Heart right ventricle (tissue), 16 donors: ENCODE data around the gene UBE2J2. TPM values are rescaled to one million over a fixed set of nuclear protein-coding genes. Genes with fewer than 3 reads are reported as not detected.

Experiments
- ATAC-seq, 8 donors: fragments of 200-7000 bp; cut with Tn5 transposase; one replicate each; pipeline ENCODE4 v1.9.1; 2020; ENCODE audit warnings: mild to moderate bottlenecking in 8 of 8, moderate library complexity in 8 of 8, moderate number of reproducible peaks in 1 of 8
- DNase-seq, 2 donors: peaks; one replicate each; pipeline ENCODE4 v3.0.0-alpha.2; 2020
- H3K27ac ChIP-seq, 10 donors: fragments of 200-600 bp; sonication (generic) in 2 of 10; one replicate each; pipeline versions ENCODE4 v1.5.0 to v1.8.0; 2020 to 2022; ENCODE audit warnings: mild to moderate bottlenecking in 3 of 10
- H3K27me3 ChIP-seq, 7 donors: fragments of 200-600 bp; one replicate each; pipeline ENCODE4 v1.8.0; 2021 to 2022; ENCODE audit warnings: mild to moderate bottlenecking in 2 of 7
- H3K36me3 ChIP-seq, 9 donors: fragments of 200-600 bp; sonication (generic) in 1 of 9; one replicate each; pipeline versions ENCODE4 v1.5.0 to v1.8.0; 2020 to 2022; ENCODE audit warnings: mild to moderate bottlenecking in 2 of 9
- H3K4me1 ChIP-seq, 9 donors: fragments of 200-600 bp; sonication (generic) in 1 of 9; one replicate each; pipeline versions ENCODE4 v1.5.0 to v1.8.0; 2020 to 2022; ENCODE audit warnings: mild to moderate bottlenecking in 4 of 9
- H3K4me3 ChIP-seq, 10 donors: fragments of 200-600 bp; sonication (generic) in 2 of 10; one replicate each; pipeline versions ENCODE4 v1.5.0 to v1.8.0; 2020 to 2022; ENCODE audit warnings: mild to moderate bottlenecking in 7 of 10, moderate library complexity in 2 of 10
- H3K9me3 ChIP-seq, 11 donors: fragments of 200-600 bp in 10 of 11; sonication (generic) in 2 of 11; one replicate each; pipeline versions ENCODE4 v1.5.0 to v1.8.0; 2013 to 2022; ENCODE audit warnings: mild to moderate bottlenecking in 2 of 11, control low read depth in 1 of 11, moderate library complexity in 1 of 11
- CTCF ChIP-seq, 9 donors: fragments of 200-600 bp; sonication (generic) in 2 of 9; IDR thresholded peaks; one replicate each; pipeline versions ENCODE4 v1.5.0 to v1.8.0; 2021 to 2022; ENCODE audit warnings: antibody characterized with exemption in 9 of 9, mild to moderate bottlenecking in 5 of 9, moderate library complexity in 1 of 9
- WGBS, 2 donors: extraction: QIAGEN DNeasy Blood & Tissue Kit; methylation state at CpG; one replicate each; pipeline ENCODE4 v1.1.7; 2013; ENCODE audit warnings: inconsistent platforms in 1 of 2; 5-methylcytosine and 5-hydroxymethylcytosine counted together
- intact Hi-C, 10 donors: fragments of 100-400 bp; cut with DNase I; formaldehyde crosslinking; loops; one replicate each; pipeline versions ENCODE4 v1.11.1 to v1.14.2; 2022
- polyA plus RNA-seq, 2 donors: library from polyadenylated mRNA; stranded (reverse); fragments of 200-250 nt; gene quantifications; one replicate each; pipeline ENCODE4 v1.2.3, GENCODE V29; 2013
- total RNA-seq, 10 donors: library from RNA; stranded (reverse); fragmentation: NEBNext Ultra II Directional in 3 of 10; extraction: Animal tissue kit (Norgen Biotek cat#: 25700) in 3 of 10; gene quantifications; one replicate each; pipeline versions ENCODE4 v1.2.1 to v1.2.4, GENCODE V29; 2021 to 2023
- donor health status: Arrhythmogenic right ventricular cardiomyopathy.
- donor health status: ischemic (EF 13 %, LVEDD 7.1; RV severe dilation, severe dysfunction).
- donor health status: healthy with polysubstance abuse.
- donor health status: DM: no; HTN: yes; CAD: no.
- donor health status: DM: no; HTN: no; CAD: no.
- donor health status: ischemic (EF 25% LVEDD 6.9; RV normal size, moderate dysfunction).
- donor health status: ischemic (EF 25% LVEDD 5.7; RV mildly dilated, moderate dysfunction).
- donor health status: healthy.
- donor health status: DM: yes; HTN: yes; CAD: no.
- donor health status: Ischemic cardiomyopathy.
- donor health status: ischemic (EF 35%, LVEDD 5.7; RV mildly dilated, moderate dysfunction).
- donor health status: nonischemic (EF 11% LVEDD 7.7; RV severe dilation, severe dysfunction).
- donor health status: DM: yes; HTN: yes; CAD: no.
- donor health status: PGD.
- donor health status: ischemic (EF 29% LVEDD 5.4; RV normal size, mild dysfunction).
- donor health status: nonischemic (EF 23%, LVEDD 6.1; RV moderate dilation, normal function).

The UBE2J2 gene
- total and polyA plus RNA-seq, 12 donors, result 23.5 to 44.1 (median 30.5) TPM

DNA sequence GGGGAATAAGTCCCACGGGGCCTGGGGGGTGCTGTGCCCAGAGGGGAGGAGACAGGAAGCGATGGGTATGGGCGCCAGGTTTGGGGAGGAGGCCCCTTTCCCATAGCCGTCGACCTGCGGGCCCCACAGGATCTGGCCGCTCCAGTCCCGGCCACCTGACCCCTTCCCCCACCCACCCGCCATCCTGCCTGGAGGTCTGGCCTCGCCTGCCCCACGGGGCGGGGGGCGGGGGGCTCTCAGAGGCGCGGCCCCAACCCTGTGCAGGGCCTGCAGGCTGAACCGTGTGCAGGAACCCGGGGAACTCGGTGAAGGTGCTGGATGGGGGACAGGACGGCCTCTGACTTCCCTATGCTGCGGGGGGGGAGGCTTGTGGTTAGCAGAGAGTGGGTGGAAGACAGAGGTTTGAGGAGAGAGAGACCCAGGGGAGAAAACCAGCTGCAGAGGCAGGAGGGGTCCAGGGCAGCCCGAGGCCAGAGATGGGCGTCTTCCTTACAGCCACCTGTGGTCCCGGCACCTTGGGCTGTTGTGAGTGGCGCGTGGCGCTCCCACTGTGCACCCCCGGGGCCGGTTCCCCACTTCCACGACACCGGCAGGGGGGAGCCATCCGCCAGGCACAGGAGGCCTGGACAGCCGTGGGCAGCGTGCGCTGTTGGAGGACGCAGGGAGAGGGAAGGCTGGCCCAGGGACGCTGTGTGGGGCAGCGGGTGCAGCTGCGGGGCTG is 64.8 kb downstream of the UBE2J2 start:
- Histone ChIP-seq H3K9me3 (no peaks in the 10 kb centered on the region), H3K4me3 (peak overlapping the region in 1 of 10 donors; percentile 20), H3K27ac (peak overlapping the region in 1 of 10 donors; percentile 58), H3K27me3 (peaks cover 13 to 65% (median 28%) of the 10 kb centered on the region in 7 donors), H3K36me3 (peaks cover 0 to 3% (median 0%) of the 10 kb centered on the region in 9 donors), H3K4me1 (peaks cover 2 to 50% (median 39%) of the 10 kb centered on the region in 9 donors)
- DNase-seq (peak in 1 of 2 donors; percentile 9), ATAC-seq (peak in 1 of 8 donors; percentile 19)
- intact Hi-C loops, result no loop called here
- TF ChIP-seq CTCF (IDR thresholded peaks at IDR 0.05), result no peak
- WGBS, 2 donors, result 56 to 64% methylated on average over 38 of the region's 38 CpGs

DNA sequence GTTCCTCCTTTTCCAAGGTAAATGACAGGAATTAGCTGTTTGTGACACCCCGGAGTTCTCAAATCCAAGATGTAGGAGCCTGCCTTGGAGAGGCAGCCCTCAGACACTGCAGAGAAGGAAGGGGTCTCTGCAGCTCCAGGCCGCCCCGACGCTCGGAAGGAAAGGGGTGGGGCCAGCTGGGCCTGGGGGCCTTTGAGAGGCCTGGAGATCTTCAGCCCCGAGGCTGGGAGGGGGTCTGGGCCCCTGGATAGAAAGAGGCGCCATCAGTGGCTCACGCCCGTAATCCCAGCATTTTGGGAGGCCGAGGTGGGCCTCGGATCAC is 66.1 kb downstream of the UBE2J2 start:
- no peak overlapping the region for H3K27ac ChIP-seq
- WGBS, 2 donors, result 63 to 67% methylated on average over 10 to 11 of the region's 11 CpGs
- TF ChIP-seq CTCF (IDR thresholded peaks at IDR 0.05), result no peak
- no peaks in the 10 kb centered on the region for H3K9me3 ChIP-seq
- ATAC-seq, result no peak
- peaks cover 13 to 59% (median 36%) of the 10 kb centered on the region in 7 donors for H3K27me3 ChIP-seq
- intact Hi-C loops, result no loop called here
- H3K4me1 ChIP-seq, result peaks cover 2 to 42% (median 30%) of the 10 kb centered on the region in 9 donors
- peaks cover 0 to 3% (median 0%) of the 10 kb centered on the region in 9 donors for H3K36me3 ChIP-seq
- DNase-seq, result peak in 1 of 2 donors; percentile 10
- H3K4me3 ChIP-seq, result no peak overlapping the region

GRCh38 chr1:1206966-1207531 is 66.6 kb downstream of the UBE2J2 start:
- no peaks in the 10 kb centered on the region for H3K9me3 ChIP-seq
- no peak for TF ChIP-seq CTCF (IDR thresholded peaks at IDR 0.05)
- H3K4me3 ChIP-seq, result peak overlapping the region in 1 of 10 donors; percentile 37
- ATAC-seq (no peak), DNase-seq (peak in 1 of 2 donors; percentile 10)
- peaks cover 2 to 40% (median 30%) of the 10 kb centered on the region in 9 donors for H3K4me1 ChIP-seq
- 56 to 63% methylated on average over 17 to 19 of the region's 19 CpGs for WGBS, 2 donors
- peaks cover 0 to 3% (median 0%) of the 10 kb centered on the region in 9 donors for H3K36me3 ChIP-seq
- peaks cover 13 to 59% (median 36%) of the 10 kb centered on the region in 7 donors for H3K27me3 ChIP-seq
- intact Hi-C loops, result no loop called here
- H3K27ac ChIP-seq, result peak overlapping the region in 1 of 10 donors; percentile 24

- intact Hi-C loops, result no loop called here
- ATAC-seq (peak in 2 of 8 donors; percentile 16 to 19), DNase-seq (peak in 1 of 2 donors; percentile 20)
- TF ChIP-seq CTCF (IDR thresholded peaks at IDR 0.05), result no peak
- peaks cover 0 to 3% (median 0%) of the 10 kb centered on the region in 9 donors for H3K36me3 ChIP-seq
- H3K27ac ChIP-seq, result peak within 1 kb of the TSS in 1 of 10 donors; percentile 31
- WGBS, 2 donors, result 6% methylated on average over 47 to 49 of the region's 49 CpGs
- H3K4me1 ChIP-seq, result peaks cover 2 to 38% (median 26%) of the 10 kb centered on the region in 9 donors
- H3K4me3 ChIP-seq, result peak within 1 kb of the TSS in 8 of 10 donors; percentile 10 to 41 (median 36)
- H3K27me3 ChIP-seq, result peaks cover 13 to 60% (median 37%) of the 10 kb centered on the region in 7 donors
- H3K9me3 ChIP-seq, result no peaks in the 10 kb centered on the region
Measured at GRCh38 chr1:1206376-1206965, 67.2 kb downstream of the UBE2J2 start, which contains the start of gene TNFRSF18. Gene TNFRSF18, minus strand, starts transcription at chr1:1206592. Its CDS starts 21 bp downstream, at chr1:1206571.
